Activated T-cell treated with anti-CD3 and anti-CD28 coated beads for 48 hours (primary cell): ENCODE results near the gene PRPF38A.
"Not testable (repeated sequence)": the region's sequence is repeated elsewhere in the genome, so short reads cannot be mapped to it uniquely, and the experiment has no call there.

Experiments
- DNase-seq: peaks from one replicate; pipeline ENCODE4 v3.0.0-alpha.2; 2020; ENCODE audit warnings: low read depth

Gene PRPF38A, protein sequence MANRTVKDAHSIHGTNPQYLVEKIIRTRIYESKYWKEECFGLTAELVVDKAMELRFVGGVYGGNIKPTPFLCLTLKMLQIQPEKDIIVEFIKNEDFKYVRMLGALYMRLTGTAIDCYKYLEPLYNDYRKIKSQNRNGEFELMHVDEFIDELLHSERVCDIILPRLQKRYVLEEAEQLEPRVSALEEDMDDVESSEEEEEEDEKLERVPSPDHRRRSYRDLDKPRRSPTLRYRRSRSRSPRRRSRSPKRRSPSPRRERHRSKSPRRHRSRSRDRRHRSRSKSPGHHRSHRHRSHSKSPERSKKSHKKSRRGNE

DNA sequence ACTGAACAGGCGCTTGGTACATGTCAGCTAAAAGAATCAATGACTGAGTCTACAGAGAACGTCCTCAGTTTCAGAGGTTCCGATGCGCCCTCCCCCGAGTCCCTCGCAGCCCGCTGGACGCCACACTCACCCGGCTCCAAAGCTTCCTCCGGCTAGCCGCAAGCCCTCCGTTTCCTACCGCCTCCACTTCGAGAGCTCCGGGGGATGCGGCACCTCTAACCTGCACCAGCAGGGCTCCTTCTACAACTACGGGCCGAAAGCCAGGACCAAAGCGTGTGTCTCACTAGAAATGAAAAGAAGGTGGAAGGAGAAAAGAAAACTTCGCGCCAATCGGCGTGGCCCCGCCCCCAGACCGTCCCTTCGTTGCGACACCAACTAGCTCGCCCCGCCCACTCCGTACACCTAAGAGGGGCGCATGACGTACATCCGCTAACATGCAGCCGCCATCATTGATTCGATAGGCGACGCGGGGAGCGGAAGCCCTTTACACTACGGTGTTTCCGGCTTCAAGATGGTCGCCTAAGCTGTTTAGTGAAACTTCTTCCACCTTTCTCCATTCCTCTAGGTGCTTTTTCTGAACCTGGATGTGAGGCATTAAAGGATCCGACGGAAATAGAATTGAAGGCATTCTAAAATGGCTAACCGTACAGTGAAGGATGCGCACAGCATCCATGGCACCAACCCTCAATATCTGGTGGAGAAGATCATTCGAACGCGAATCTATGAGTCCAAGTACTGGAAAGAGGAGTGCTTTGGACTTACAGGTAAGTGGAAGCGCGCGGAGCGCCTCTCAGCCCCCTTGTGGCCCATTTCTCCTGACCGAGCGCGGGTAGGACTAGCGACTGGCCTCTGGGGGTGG lies at the start of gene PRPF38A, which contains the start of gene ORC1:
Gene PRPF38A (plus strand): TSS at position 487 of the 859 bp plus-strand sequence. CDS start 148 bp downstream, at position 635.
Gene ORC1 (minus strand): TSS at position 308 of the 859 bp plus-strand sequence. CDS start 2,200 bp downstream, outside the sequence.
- peak; percentile 94 for DNase-seq

DNA sequence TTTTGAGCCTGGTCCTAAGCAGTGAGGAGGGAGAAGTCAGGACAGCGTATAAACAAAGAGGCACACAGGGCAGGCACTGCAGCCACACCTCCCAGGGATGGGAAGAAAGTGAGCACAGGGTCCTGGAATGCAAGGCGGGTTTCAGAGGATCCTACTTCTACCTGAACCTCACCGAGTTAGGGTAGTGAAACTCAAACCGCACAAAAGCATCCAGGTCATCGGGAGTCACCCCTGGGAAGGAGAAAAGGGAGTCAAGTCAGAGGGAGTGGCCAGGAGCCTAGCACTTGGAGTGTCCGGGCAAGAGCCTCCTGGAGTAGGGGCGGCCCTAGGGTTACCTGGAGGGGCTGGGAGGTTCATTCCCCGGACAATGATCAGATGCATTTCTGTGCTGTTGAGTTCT lies 49.0 kb upstream of the PRPF38A start:
- no peak for DNase-seq

DNA sequence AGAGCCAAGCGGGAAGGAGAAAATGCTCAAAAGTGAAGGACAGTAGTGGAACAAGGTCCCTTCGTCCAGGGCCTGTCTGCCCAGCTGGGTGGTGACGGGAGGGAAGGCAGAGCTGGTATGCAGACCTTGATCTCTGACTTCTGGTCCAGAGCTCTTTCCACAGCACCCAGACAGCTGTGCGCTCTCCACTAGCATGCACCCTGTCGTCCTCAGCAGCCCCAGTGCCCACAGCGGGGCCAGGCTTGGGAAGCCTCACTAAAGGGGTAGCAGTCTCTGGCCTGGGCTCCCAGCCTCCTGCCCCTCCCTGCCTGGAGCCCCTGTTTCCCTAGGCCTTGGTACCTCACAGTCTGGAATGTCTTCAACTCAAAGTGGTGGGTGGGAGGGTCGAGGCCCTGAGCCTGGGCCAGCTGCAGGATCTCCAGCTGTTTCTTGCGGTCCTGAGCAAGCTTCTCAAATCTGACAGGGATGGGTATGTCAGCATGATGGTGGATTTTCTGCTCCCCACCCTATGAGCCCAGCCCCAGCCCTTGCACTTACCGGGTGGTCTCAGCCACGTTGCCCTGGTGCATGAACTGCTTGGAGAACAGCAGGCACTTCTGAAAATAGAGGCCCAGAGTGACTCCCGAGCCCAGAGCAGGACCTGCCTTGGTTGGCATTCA lies 48.4 kb upstream of the PRPF38A start:
- DNase-seq = no peak

DNA sequence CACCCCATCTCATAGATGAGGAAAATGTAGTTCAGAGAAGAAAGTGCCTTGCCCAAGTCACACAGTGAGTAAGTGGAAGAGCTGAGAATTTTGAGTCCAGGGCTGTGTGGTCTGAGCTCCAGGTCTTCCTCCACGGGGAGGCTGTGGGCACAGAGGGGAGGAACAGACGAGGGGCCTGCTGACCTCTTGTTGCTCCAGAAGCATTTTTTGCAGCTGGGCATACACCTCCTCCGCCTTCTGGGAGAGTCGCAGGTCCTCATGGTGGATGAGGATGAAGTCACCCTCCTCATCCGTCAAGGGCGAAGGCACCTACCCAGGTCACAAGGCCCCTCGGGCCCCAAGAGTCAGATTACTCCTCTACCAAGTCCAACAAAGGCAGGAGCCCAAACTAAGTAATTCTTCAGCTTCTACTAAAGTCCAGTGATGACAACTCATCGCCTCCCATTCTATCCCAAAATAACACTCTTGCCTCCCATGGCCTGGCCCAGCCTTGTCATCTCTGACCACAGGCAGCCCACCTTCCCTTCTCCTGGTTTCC lies 47.5 kb upstream of the PRPF38A start:
- DNase-seq = no peak

DNA sequence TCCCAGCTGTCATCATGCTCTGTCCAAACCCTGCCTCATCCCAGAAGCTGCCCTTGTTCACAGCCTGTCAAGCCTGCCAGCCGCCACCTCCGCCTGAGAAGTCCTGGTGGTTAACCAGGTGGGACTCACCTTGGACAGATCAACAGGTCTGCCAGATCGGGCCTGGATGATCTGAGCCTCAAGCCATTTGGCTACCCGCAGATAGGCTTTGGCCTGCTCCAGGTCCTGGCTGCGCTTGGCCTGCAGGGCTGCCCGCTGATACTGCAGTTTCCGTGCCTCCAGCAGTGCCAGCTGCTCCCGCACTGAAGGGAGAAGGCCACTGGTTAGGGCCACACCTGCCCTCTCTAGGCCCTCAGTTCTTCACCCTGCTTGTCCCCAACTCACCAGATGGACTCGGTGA lies 47.0 kb upstream of the PRPF38A start:
- DNase-seq = no peak

DNA sequence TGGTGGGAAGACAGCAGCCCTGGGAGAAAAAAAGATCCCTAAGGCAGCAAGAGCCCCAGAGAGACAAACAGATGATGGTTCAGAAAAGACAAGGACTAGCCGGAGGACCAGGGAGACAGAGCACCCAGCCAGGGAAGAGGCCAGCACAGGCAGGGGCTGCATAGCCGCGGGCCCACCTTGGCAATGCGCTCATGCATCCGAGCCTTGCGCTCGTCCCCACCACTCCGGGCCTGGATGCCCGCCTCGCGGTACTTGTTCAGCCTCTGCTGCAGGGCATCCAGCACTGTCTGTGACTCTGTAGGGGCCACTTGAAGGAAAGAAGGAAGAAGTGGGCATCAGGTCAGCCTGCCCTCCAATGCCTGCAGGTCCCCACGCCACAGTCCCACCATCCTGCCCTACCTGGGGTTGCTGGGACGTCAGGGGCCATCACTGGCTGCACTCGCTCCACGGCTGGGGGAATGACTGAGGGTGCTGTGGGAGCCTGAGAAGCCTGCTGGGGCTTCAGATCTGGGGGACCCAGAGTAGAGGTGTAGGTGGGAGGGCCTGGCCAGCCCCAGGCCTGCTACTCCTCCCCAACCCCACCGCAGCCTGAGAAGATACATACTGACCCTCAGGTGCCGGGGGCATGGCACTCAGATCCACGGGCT lies 45.4 kb upstream of the PRPF38A start:
- no peak for DNase-seq

DNA sequence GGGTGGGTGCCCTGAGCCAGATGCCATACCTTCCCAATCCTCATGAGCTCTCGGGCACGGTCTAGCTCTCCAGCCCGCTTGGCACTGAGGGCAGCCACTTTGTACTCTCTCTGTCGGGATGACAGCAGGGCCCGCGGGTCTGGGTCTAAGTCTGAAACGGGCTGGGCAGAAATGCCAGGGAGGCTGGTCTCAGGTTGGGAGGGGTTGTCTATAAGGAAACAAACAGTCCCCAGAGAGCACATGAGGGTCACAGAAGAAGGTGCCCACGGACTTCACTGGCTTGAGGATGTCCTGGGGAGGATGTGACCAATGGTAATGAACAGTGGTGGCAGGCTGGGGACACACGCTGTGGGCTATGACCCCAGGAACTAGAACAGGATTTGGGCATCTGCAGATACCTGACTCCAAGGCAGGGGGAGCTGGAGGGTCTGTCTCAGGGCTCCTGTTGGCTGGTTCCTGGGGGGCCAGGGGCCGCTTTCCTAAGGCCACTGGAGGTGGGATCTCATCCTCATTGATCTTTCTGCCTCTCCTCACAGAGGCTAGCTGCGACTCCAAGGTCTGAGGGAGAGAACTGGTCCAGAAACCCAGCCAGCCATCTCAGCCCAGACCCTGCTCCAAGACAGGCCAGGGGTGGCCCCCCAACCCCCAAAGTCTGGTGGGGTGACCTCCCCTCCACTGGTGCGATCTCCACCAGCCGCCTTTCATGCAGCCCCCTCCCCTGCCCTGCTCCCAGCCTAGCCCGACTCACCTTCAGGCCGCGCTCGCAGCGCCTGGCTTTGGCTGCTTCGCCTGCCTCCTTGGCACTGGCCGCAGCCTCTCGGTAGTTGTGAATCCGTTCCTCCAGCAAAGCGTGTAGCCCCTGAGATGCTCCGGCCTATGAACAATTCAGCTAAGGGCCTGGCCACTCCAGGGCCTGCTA lies 44.5 kb upstream of the PRPF38A start:
- no peak for DNase-seq

DNA sequence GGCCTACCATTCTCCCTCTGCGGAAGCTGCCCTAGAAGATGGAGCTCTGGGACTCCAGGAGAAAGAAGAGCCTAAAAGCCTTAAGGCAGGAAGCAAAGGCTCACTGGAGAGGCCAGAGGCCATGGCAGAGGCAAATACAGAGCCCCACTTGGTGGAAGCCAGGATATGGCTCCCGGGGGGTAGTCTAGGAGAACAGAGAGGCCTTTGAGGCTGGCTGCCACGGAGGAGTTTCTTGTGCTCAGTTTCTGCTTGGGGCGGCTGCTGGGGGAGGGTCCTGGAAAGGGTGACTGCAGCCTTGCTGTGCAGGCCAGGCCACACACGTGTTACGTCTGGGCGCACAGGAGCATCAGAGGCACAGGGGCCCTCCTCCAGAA lies 43.8 kb upstream of the PRPF38A start:
- DNase-seq = no peak

DNA sequence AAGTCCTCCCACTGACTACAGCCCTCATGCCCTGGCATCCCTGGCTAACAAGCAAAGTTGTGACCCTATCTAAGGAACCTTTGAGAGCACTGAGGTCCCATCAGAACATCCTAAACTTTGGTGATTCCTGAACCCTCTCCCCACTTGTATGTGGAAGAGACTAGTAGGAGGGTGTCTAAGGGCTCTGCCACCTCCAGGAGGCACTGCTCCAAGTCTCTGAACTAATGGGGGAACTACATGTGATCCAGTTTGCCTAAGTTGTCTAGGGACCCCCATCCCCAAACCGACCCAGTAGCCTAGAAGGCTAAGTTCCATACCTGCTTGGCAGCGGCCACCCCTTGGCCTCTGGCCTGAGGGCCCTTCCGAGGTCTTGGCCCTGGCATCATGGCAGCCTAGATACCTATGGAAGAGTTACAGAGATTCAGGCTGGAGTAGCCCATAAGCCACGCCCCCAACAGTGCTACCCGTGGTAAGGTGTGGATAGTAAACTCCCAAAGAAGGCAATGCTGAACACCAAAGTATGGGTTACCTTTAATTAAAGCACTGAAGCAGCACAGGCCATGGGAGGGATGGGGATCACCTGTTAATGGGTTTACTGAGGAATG lies 40.1 kb upstream of the PRPF38A start:
- DNase-seq = no peak

DNA sequence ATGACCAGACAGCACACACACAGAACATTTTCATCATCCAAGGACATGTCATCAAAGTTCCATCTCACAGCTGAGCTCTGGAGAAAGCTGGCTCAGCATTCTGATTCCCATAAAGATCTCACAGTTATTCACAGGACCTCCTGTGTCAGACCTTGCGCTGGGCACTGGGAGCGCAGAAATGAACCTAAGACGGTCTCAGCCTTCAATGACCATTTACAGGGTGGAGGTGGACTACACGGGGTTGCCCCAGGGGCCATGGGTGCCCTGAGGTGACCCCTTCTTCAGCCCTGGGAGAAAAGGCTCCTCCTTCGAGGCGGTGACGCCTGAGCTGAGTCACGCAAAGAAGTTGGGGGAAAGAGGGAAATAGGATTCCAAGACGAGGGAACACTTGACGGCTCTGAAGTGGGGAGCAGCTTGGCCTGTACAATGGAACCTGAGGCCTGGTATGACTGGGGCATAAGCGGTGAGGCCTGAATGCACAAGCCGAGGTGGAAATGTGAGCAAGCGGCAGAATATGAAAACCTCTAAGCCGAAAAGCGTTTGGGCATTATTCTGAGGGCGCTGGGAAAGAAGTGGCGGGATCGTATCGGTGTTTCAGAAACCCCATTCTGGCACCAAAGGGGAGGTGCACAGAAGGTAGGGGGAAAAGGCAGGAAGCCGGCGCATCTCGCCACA lies 39.2 kb upstream of the PRPF38A start:
- DNase-seq = peak; percentile 8

DNA sequence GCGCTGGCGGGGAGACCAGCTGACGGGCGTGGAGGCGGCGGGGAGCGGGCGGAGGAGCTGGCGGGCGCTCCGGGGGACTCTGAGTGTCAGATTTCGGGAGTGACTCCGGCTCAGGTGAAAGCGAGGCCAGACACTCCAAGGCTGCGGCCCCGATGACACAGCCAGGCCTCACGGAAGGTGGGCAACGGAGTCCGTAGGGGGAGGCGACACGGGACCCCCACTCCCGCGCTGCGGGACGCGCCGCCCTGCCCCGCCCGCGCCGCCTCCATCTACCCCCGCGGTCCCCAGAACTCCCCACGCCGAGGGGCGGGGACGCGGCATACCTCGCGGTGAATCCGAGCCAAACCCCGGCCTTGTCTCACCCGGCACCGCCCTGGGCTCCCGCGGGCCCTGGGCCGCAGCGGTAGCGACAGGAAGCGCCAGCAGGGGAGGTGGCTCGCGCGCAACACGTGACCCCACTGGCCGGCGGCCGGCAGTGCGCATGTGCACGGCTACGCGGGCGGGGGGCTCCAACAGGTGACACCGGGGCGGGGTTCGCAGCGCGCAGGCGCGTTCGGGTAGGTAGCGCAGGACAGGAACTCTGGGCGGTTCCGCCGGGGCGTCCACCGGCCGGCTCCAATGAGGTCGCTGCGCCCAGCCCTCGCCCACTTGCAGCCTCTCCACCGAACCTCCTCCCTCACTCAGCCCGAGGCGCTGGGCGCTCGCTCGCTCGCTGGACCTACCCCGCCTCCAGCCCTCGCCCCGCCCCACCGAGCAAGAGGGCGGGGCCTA lies 38.5 kb upstream of the PRPF38A start, which contains the start of gene CC2D1B:
Gene CC2D1B (minus strand): TSS at position 460 of the 771 bp plus-strand sequence. CDS start 1,585 bp downstream, outside the sequence.
- peak; percentile 99 for DNase-seq

DNA sequence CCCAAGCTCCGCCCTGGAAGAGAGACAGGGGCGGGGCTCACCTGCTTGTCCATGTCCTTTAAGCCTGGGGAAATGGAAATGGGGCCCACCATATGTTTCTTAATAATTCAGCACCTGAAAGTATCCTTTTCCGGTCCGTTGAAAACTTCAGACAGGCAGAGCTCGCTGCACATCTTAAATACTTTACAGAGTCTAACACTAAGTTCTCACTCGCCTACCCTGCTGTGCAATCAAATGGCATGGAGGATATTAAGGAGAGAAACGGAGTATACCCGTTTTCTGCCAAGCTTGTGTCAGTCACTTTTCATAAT lies 37.9 kb upstream of the PRPF38A start:
- DNase-seq = no peak

DNA sequence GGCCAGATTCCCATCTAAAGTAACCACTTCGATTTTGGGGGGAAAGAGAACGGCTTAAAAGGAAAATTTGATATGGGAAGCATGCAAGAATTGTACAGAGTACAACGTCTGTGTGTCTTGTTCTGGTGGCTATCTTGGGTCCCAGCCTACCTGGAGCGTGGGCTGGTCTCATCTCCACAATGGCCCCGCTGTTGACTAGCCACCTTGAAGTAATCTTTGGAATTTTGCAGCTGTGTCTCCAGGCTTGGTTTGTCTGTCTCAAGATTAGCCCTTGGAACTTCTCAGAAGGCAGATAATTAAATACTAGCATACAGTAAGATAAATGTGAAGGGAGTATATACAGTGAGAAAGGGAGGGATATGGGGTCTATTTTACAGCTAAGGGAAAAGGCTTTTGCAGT lies 37.1 kb upstream of the PRPF38A start:
- DNase-seq = no peak

DNA sequence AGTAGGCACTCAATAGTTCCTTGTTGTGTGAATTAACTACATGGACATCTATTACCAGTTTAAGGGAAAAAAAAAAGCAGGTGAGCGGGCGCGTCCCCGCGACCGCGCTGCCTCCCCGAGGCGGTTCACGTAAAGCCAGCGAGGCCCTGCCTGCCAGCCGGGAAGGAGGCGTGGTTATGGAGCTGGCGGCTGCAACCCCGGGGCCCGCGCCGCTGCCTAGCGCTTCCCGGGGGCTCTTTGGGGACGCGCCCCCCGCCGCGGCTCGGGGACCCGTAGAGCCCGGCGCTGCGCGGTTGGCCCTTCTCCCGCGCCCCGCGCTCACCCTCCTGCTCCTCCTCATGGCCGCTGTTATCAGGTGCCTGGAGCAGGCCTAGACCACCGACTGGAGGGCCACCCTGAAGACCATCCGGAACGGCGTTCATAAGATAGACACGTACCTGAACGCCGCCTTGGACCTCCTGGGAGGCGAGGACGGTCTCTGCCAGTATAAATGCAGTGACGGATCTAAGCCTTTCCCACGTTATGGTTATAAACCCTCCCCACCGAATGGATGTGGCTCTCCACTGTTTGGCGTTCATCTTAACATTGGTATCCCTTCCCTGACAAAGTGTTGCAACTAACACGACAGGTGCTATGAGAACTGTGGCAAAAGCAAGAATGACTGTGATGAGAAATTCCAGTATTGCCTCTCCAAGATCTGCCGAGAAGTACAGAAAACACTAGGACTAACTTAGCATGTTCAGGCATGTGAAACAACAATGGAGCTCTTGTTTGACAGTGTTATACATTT lies 35.8 kb upstream of the PRPF38A start:
- peak; percentile 56 for DNase-seq

DNA sequence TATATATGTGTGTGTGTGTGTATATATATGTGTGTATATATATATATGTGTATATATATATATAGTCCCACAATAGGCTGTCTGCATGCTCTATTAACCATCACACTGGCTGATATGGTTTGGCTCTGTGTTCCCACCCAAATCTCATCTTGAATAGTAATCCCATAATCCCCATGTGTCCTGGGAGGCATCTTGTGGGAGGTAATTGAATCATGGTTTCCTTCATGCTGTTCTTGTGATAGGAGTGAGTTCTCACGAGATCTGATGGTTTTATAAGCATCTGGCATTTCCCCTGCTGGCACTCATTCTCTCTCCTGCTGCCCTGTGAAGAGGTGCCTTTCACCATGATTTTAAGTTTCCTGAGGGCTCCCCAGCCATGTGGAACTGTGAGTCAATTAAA lies 34.6 kb upstream of the PRPF38A start:
- not testable (repeated sequence) for DNase-seq

DNA sequence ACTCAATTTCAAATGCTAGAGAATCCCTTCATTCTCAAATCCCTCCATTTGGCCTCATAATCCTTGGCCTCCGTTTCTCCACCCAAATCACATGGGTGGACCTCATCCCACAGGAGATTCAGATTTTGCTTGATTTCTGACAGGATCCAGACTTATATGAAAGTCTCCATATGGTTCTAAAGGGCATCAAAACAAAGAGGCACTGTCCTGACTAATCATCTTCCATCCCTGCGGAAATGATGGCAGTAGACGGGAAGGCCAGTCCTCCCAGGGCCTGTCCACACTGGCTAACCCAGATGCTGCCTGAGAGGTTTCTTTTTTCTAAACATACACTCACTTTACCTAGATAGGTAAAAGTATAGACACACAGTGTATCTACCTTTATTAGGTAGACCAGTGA lies 19.0 kb upstream of the PRPF38A start:
- DNase-seq = no peak

DNA sequence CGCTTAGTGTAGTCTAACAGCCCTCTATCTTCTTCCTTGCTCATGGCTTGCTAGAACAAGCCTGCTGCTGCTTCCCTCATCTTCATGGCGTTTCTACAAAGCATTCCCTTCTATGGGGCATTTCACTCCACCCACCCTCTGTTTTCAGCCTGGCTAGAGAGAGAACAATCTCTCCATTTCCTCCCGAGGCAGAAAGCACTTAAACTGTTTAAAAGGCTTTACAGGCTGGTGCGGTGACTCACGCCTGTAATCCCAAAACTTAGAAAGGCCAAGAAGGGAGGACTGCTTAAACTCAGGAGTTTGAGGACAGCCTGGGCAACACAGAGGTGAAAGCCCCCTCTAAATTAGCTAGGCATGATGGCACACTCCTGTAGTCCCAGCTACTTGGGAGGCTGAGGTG lies 17.9 kb upstream of the PRPF38A start:
- DNase-seq = no peak

DNA sequence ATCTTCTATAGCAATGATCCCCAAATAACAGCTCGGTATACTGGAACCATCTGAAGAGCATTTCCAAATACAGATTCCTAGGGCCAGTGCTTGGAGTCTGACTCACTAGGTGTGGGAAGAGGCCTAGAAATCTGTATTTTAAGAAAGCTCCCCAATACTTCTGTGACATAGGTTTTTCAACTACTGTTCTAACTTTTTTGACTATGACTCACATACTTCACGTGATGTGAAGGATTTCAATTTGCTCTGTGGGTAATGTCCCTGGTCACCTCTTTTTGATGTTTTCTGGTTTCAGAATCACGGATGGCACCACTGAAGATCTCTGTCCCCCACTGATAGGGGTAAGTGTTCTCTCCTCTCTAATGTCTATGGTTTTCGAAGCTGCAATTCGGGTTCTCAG lies 11.2 kb upstream of the PRPF38A start:
- no peak for DNase-seq
